OCI-LY1 (cell line): Measurements from ENCODE around the gene C1orf115.

Source experiments
- EZH2 ChIP-seq: fragments of 200-600 bp; sonication (generic), shearing (Covaris generic); IDR thresholded peaks from 2 replicates; pipeline ENCODE4 v1.8.0; 2017; ENCODE audit warnings: borderline replicate concordance, mixed run types, mild to moderate bottlenecking, antibody characterized with exemption, low read length, moderate library complexity, mixed read lengths
- TF ChIP-seq, protein P1 (sequence below): fragments of 200-600 bp; sonication (generic), shearing (Covaris generic); IDR thresholded peaks from 2 replicates; pipeline ENCODE4 v1.5.1; 2017; ENCODE audit warnings: mild to moderate bottlenecking, antibody characterized with exemption, low read length, moderate library complexity, mixed read lengths

GRCh38 chr1:220685879-220686278 is 4.3 kb upstream of the C1orf115 start:
- TF ChIP-seq EZH2: no peak
- TF ChIP-seq, protein P1, sequence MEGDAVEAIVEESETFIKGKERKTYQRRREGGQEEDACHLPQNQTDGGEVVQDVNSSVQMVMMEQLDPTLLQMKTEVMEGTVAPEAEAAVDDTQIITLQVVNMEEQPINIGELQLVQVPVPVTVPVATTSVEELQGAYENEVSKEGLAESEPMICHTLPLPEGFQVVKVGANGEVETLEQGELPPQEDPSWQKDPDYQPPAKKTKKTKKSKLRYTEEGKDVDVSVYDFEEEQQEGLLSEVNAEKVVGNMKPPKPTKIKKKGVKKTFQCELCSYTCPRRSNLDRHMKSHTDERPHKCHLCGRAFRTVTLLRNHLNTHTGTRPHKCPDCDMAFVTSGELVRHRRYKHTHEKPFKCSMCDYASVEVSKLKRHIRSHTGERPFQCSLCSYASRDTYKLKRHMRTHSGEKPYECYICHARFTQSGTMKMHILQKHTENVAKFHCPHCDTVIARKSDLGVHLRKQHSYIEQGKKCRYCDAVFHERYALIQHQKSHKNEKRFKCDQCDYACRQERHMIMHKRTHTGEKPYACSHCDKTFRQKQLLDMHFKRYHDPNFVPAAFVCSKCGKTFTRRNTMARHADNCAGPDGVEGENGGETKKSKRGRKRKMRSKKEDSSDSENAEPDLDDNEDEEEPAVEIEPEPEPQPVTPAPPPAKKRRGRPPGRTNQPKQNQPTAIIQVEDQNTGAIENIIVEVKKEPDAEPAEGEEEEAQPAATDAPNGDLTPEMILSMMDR: no peak
